GM18951 (cell line): ENCODE data around the gene GTPBP1.

ENCODE experiments used
- POLR2A ChIP-seq: IDR thresholded peaks from 4 replicates; pipeline ENCODE4 v1.6.1; 2011; ENCODE audit warnings: mild to moderate bottlenecking; ENCODE audit not compliant: insufficient read length, insufficient read depth; ENCODE audit errors: extremely low read depth
- in situ Hi-C: fragments of 300-500 bp; cut with MboI; formaldehyde crosslinking; loops from one replicate; pipeline ENCODE4 v1.12.0; 2022; ENCODE audit warnings: low sequenced_read_pairs, mixed read lengths, inconsistent platforms; ENCODE audit not compliant: unreplicated experiment

GTPBP1 gene

DNA sequence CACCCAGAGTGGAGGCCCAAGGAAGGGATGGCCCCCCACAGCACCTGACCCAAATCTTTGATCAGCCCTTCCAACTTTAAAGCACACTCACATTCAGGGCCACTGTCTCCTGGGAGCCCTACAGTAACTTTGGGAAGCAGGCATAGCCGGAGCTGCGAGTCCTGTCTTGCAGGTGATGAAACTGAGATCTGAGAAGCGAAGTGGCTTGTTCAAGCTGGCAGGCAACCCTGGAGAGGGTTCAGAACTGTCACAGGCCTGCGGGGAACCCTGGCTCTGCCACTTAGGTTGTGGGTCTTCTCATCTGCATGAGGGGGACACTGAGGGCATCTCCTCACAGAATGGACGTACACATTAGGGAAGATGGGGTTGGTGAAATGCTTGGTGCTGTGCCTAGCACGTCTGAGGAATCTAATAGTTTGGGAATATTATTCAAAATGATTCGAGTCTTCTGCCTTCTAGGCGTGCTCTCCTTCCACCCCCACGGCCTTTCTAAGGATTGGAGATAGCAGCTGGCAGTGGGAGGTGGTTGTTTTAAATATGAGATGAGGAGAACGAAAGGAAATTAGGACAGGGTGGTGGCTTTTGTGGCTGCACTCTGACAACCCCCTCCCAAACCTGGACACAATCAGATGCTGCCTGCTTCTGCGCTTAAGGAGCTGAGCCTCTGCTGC is 68.9 kb downstream of the GTPBP1 start:
- in situ Hi-C loops = no loop called here
- TF ChIP-seq POLR2A = no peak

- in situ Hi-C loops = no loop called here
- TF ChIP-seq POLR2A = no peak
Measured at GRCh38 chr22:38775656-38776055, 69.9 kb downstream of the GTPBP1 start.

GRCh38 chr22:38776086-38776485 is 70.3 kb downstream of the GTPBP1 start:
- TF ChIP-seq POLR2A = no peak
- in situ Hi-C loops = no loop called here

GRCh38 chr22:38777087-38777671 is 71.4 kb downstream of the GTPBP1 start:
- no peak for TF ChIP-seq POLR2A
- in situ Hi-C loops = no loop called here

DNA sequence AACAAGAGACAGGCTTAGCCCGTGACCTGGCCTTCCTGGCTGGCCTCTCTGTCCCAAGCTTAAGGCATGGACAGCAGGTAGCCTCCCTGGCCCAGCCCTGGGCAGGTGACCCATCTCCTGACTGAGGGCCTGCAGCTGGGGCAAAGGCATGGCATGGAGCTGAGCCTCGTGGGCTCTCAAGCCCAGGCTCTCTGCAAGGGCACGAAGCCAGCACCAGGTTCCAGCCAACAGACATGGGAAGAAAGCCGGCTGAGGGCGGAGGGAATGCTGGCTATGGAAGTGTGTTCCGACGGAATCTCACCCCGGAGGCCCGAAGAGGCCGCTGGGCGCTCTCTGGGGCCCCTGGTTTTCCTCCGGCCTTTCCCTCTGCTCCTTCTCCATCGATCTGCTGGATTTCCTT is 75.3 kb downstream of the GTPBP1 start:
- no peak for TF ChIP-seq POLR2A
- in situ Hi-C loops = no loop called here

DNA sequence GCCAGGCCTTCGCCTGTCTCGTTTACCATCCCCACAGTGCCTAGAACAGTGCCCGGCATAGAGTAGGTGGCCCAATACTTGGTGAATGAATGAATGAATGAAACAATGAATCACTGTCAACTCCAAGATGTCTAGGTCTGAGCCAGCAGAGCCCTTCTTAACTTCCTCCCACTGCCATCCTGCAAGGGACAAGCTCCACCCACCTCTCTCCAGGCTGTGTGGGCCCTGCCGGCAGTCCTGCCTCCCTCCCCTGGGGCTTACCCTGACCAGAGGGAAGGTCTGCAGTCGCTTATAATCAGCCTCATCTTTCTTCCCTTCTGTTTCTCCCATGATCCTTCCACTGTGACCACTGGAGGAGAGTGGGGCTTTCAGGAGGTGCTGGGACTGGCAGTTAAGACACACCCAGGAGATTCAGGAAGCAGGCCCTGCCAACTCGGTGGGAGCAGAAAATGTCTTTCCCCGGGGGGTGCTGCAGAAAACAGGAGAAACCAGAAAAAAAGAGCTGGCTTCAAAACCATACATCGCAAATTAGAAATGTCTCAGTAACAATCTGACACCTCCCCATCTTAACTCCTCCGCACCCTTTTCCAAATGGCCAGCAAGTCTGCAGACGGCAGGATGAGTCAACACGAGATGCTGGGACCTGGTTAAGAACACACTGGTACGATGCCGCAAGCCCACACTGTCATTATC is 76.8 kb downstream of the GTPBP1 start:
- in situ Hi-C loops = no loop called here

More for the DNA sequence above, 76.8 kb downstream of the GTPBP1 start:
- no peak for TF ChIP-seq POLR2A
